Ishikawa (cell line): ENCODE data around the gene HBB.

Experiments
- CEBPB ChIP-seq: IDR thresholded peaks from 2 replicates; pipeline ENCODE4 v1.6.1; 2012
- CREB1 ChIP-seq: IDR thresholded peaks from 2 replicates; pipeline ENCODE4 v1.6.1; 2012; ENCODE audit warnings: low read depth
- EGR1 ChIP-seq: IDR thresholded peaks from 2 replicates; pipeline ENCODE4 v1.6.1; 2012
- EP300 ChIP-seq: IDR thresholded peaks from 2 replicates; pipeline ENCODE4 v1.6.1; 2012; ENCODE audit warnings: borderline replicate concordance
- FOXM1 ChIP-seq: IDR thresholded peaks from 2 replicates; pipeline ENCODE4 v1.6.1; 2012; ENCODE audit warnings: low read depth, borderline replicate concordance
- MAX ChIP-seq: IDR thresholded peaks from 2 replicates; pipeline ENCODE4 v1.6.1; 2012
- NFIC ChIP-seq: IDR thresholded peaks from 2 replicates; pipeline ENCODE4 v1.6.1; 2012
- RAD21 ChIP-seq: IDR thresholded peaks from 2 replicates; pipeline ENCODE4 v1.6.1; 2012; ENCODE audit warnings: low read depth
- REST ChIP-seq: IDR thresholded peaks from 2 replicates; pipeline ENCODE4 v1.6.1; 2012; ENCODE audit warnings: low read depth, mild to moderate bottlenecking
- TAF1 ChIP-seq: IDR thresholded peaks from 2 replicates; pipeline ENCODE4 v1.6.1; 2012; ENCODE audit warnings: low read depth, mild to moderate bottlenecking
- TCF12 ChIP-seq: IDR thresholded peaks from 2 replicates; pipeline ENCODE4 v1.6.1; 2012; ENCODE audit warnings: low read depth
- TEAD4 ChIP-seq: IDR thresholded peaks from 2 replicates; pipeline ENCODE4 v1.6.1; 2012
- USF1 ChIP-seq: IDR thresholded peaks from 2 replicates; pipeline ENCODE4 v1.6.1; 2012
- YY1 ChIP-seq: IDR thresholded peaks from 2 replicates; pipeline ENCODE4 v1.6.1; 2012; ENCODE audit warnings: low read depth
- ZBTB7A ChIP-seq: IDR thresholded peaks from 2 replicates; pipeline ENCODE4 v1.6.1; 2012; ENCODE audit warnings: low read depth

HBB gene

GRCh38 chr11:5272395-5273017, 45.6 kb upstream of the HBB start:
- no peak for TF ChIP-seq EGR1
- no peak for TF ChIP-seq ZBTB7A
- TF ChIP-seq TAF1: no peak
- no peak for TF ChIP-seq MAX
- no peak for TF ChIP-seq FOXM1
- TF ChIP-seq TEAD4: no peak
- TF ChIP-seq YY1: no peak
- no peak for TF ChIP-seq REST

- TF ChIP-seq EGR1 (no peak), CREB1 (no peak), FOXM1 (no peak), REST (no peak), EP300 (no peak), MAX (no peak), TEAD4 (no peak), RAD21 (no peak), CEBPB (no peak), YY1 (no peak), TCF12 (no peak), TAF1 (no peak), ZBTB7A (no peak), NFIC (no peak), USF1 (no peak)
Observed at GRCh38 chr11:5269715-5270147, 42.9 kb upstream of the HBB start, which contains the start of gene HBE1. Gene HBE1 (minus strand): TSS chr11:5269945. CDS start chr11:5269890, 55 bp downstream.

- TF ChIP-seq REST: no peak
- TF ChIP-seq EGR1: no peak
- TF ChIP-seq EP300: no peak
- TF ChIP-seq FOXM1: no peak
- TF ChIP-seq CREB1: no peak
- TF ChIP-seq ZBTB7A: no peak
- TF ChIP-seq USF1: no peak
- TF ChIP-seq TEAD4: no peak
- TF ChIP-seq YY1: no peak
- TF ChIP-seq CEBPB: no peak
Observed at GRCh38 chr11:5267033-5267563, 40.2 kb upstream of the HBB start.

- TF ChIP-seq CREB1 (no peak), FOXM1 (no peak), REST (no peak), TCF12 (no peak)
Observed at GRCh38 chr11:5266609-5267008, 39.7 kb upstream of the HBB start.
